GM18505 (cell line): ENCODE data around the gene TMEM17.
A peak's percentile ranks its signal among the peaks of the same experiment; 100 is the strongest.
"Not testable (repeated sequence)": the region's sequence is repeated elsewhere in the genome, so short reads cannot be mapped to it uniquely, and the experiment has no call there.

ENCODE experiments used
- ATAC-seq: cut with Tn5 transposase; IDR thresholded peaks from one replicate; pipeline ENCODE4 v1.9.1; 2021; ENCODE audit not compliant: unreplicated experiment
- POLR2A ChIP-seq: IDR thresholded peaks from 4 replicates; pipeline ENCODE4 v1.6.1; 2011; ENCODE audit warnings: borderline replicate concordance; ENCODE audit not compliant: insufficient read depth, insufficient read length; ENCODE audit errors: extremely low read depth

Gene TMEM17

GRCh38 chr2:62505750-62506420, at the start of gene TMEM17:
Gene TMEM17 (minus strand): TSS chr2:62506195. CDS start chr2:62506129, 66 bp downstream.
- ATAC-seq = peak; percentile 90
- peak; percentile 48 for TF ChIP-seq POLR2A

GRCh38 chr2:62554440-62554839, 48.4 kb upstream of the TMEM17 start:
- no peak for ATAC-seq
- no peak for TF ChIP-seq POLR2A

- no peak for ATAC-seq
- TF ChIP-seq POLR2A = no peak
Observed at GRCh38 chr2:62550461-62550860, 44.5 kb upstream of the TMEM17 start.

GRCh38 chr2:62547854-62548253, 41.9 kb upstream of the TMEM17 start:
- ATAC-seq = no peak
- no peak for TF ChIP-seq POLR2A

- no peak for TF ChIP-seq POLR2A
- no peak for ATAC-seq
Observed at GRCh38 chr2:62545261-62545660, 39.3 kb upstream of the TMEM17 start.

- no peak for TF ChIP-seq POLR2A
- ATAC-seq = no peak
Observed at GRCh38 chr2:62540408-62541168, 34.6 kb upstream of the TMEM17 start.

GRCh38 chr2:62539606-62540407, 33.8 kb upstream of the TMEM17 start:
- no peak for TF ChIP-seq POLR2A
- ATAC-seq = no peak

GRCh38 chr2:62538756-62539155, 32.8 kb upstream of the TMEM17 start:
- TF ChIP-seq POLR2A = no peak
- no peak for ATAC-seq

GRCh38 chr2:62537814-62538213, 31.8 kb upstream of the TMEM17 start:
- no peak for TF ChIP-seq POLR2A
- no peak for ATAC-seq

GRCh38 chr2:62536873-62537547, 31.0 kb upstream of the TMEM17 start:
- ATAC-seq = no peak
- TF ChIP-seq POLR2A = no peak

GRCh38 chr2:62535521-62535920, 29.5 kb upstream of the TMEM17 start:
- not testable (repeated sequence) for ATAC-seq

GRCh38 chr2:62531594-62531993, 25.6 kb upstream of the TMEM17 start:
- ATAC-seq = no peak
- no peak for TF ChIP-seq POLR2A

GRCh38 chr2:62529758-62530157, 23.8 kb upstream of the TMEM17 start:
- ATAC-seq = no peak
- TF ChIP-seq POLR2A = no peak
